HFF-Myc (cell line): ENCODE data around the gene PRKRIP1.

Experiments
- DNase-seq: peaks from one replicate; pipeline ENCODE4 v3.0.0-alpha.2; 2011; ENCODE audit warnings: low read depth; ENCODE audit errors: extremely low read depth
- H3K4me3 ChIP-seq: replicated peaks from 2 replicates; pipeline ENCODE4 v1.5.1; 2011; ENCODE audit warnings: low read depth, mild to moderate bottlenecking, control low read depth, low read length
- CTCF ChIP-seq: IDR thresholded peaks from 2 replicates; pipeline ENCODE4 v1.5.1; 2012; ENCODE audit warnings: mild to moderate bottlenecking, low read depth, low read length, control low read depth; ENCODE audit errors: missing control alignments

Gene PRKRIP1

GRCh38 chr7:102433219-102434038, 37.3 kb downstream of the PRKRIP1 start, which contains the start of gene ORAI2:
Gene ORAI2, plus strand, starts transcription at chr7:102433575. Its CDS starts 5,382 bp downstream, at chr7:102438957.
- DNase-seq, result no peak
- peak within 1 kb of the TSS; percentile 67 for H3K4me3 ChIP-seq
- TF ChIP-seq CTCF, result no peak

DNA sequence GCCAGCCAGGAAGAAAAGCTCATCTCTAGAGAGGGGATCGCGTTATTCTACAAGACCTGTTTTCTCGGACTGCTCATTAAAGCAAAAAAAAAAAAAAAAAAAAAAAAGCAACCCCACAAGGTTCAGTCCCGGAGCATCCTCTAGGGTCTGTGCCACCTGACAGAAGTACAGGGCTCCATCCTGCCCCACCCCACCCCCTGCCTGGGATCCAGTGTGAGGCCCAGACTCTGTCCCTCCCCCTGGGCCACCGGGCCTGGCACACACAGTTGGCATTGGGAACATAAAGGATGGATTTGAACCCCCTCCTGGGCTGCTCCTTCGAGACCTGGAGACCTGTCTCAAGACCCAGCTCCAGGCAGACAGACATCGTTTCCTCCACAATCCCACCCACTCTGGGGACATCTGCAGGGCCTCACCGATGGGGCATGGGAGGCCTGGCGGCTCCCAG, 37.9 kb downstream of the PRKRIP1 start:
- no peak for DNase-seq
- TF ChIP-seq CTCF, result no peak
- peak overlapping the region; percentile 67 for H3K4me3 ChIP-seq

- DNase-seq, result no peak
- TF ChIP-seq CTCF, result no peak
- no peak overlapping the region for H3K4me3 ChIP-seq
Measured at GRCh38 chr7:102436118-102436517, 40.0 kb downstream of the PRKRIP1 start.

DNA sequence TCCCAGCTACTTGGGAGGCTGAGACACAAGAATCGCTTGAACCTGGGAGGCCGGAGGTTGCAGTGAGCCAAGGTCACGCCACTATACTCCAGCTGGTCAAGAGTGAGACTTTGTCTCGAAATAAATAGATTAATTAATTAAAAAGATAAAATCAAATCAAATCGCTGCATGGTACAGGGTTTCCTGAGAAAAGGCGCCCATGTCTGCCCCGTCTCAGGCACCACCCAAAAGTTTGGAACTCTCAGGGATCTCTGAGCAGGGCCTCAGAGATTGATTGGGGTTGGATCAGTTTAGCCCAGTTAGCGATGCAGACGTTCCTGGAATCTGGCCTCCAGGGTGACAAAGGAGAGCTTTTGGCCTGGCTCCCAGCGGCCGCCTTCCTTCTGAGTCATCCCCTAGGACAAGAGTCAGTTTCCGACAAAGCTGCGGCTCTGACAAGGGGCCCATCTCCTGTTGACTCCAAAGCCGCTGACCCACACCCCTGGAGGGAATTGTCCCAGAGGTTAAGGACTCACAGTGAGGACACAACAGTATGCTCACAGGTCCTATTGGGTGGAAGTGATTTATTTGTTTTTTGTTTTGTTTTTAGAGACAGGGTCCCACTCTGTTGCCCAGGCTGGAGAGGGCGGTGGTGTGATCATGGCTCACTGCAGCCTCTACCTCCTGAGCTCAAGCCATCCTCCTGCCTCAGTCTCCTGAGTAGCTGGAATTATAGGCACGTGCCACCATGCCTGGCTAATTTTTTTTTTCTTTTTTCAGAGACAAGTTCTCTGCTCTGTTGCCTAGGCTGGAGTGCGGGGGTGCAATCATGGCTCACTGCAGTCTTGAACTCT, 44.0 kb downstream of the PRKRIP1 start:
- H3K4me3 ChIP-seq, result no peak overlapping the region
- no peak for TF ChIP-seq CTCF
- peak; percentile 47 for DNase-seq

DNA sequence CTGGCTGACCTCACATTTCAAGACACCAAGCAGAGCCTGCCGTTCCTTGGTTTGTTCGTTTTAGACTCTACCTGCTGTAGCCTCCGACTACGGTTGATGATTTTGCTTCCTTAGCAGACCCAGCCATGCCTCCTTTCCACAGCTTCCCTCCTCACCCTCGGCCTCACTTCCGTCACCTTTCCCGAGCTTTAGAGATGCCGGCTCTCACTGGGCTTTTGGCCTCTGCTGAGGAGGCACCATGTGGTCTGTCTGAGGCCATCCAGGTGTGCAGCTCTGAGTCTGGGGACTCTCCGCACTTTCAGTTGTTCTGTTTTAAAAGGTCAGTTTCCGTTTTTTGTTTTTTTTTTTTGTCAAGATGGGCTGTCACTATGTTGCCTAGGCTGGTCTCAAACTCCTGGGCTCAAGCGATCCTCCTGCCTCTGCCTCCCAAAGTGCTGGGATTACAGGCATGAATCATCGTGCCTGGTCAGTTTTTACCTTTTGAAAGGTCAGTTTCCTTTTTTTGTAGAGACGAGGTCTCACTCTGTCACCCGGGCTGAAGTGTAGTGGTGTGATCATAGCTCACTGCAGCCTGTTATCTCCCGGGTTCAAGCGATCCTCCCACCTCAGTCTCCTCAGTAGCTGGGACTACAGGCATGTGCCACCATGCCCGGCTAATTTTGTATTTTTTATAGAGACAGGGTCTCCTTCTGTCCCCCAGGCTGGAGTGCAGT, 49.0 kb downstream of the PRKRIP1 start:
- no peak for TF ChIP-seq CTCF
- no peak overlapping the region for H3K4me3 ChIP-seq
- DNase-seq, result no peak

DNA sequence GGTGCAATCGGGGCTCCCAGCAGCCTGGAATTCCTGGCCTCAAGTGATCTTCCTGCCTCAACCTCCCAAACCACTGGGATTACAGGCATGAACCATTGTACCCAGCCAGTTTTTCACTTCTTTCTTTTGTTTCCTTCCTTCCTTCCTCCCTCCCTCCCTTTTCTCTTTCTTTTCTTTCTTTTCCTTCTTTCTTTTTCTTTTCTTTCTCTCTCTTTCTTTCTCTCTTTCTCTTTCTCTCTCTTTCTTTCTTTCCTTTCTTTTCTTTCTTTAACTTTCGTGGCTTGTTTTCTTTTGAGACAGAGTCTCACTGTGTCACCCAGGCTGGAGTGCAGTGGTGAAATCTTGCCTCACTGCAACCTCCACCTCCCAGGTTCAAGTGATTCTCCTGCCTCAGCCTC, 49.5 kb downstream of the PRKRIP1 start:
- DNase-seq, result no peak
- no peak for TF ChIP-seq CTCF
- no peak overlapping the region for H3K4me3 ChIP-seq
